ENCODE results near the gene CCNH. TPM values are rescaled to one million over a fixed set of nuclear protein-coding genes. Genes with fewer than 3 reads are reported as not detected.

Gene CCNH
- total RNA-seq, 1 experiment from 2014 or later: 44.0 TPM

DNA sequence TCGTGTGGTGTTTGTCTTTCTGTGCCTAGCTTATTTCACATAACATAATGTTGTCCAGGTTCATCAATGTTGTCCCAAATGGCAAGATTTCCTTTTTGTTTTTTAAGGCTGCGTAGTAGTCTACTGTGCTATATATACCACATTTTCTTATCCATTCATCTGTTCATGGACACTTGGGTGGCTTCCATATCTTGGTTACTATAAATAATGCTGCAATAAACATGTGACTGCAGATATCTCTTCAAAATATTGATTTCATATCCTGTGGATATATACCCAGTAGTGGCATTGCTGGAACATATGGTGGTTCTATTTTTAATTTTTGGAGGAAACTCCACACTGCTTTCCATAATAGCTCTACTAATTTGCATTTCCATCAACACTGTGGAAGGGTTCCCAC, 25.5 kb upstream of the CCNH start:
- Histone ChIP-seq H3K9me3 (ENCODE audit: control insufficient read depth, insufficient read depth, low read depth, low read length) (no peaks in the 10 kb centered on the region), H3K27ac (ENCODE audit: low read length) (no peak overlapping the region), H3K36me3 (ENCODE audit: control insufficient read depth, insufficient read depth, low read length) (no peaks in the 10 kb centered on the region), H3K4me1 (ENCODE audit: control insufficient read depth, insufficient read depth, low read length) (no peaks in the 10 kb centered on the region), H3K27me3 (ENCODE audit: control insufficient read depth, insufficient read depth, low read length) (no peaks in the 10 kb centered on the region), H3K4me3 (ENCODE audit: low read depth in 2 of 2, low read length in 2 of 2) (no peak overlapping the region)
- POLR2A ChIA-PET: no interaction called here
- in situ Hi-C loops (cut with HindIII; ENCODE audit: low pct_unique_long_range_greater_than_20kb, low sequenced_read_pairs): no loop called here
- TF ChIP-seq POLR2AphosphoS5 (IDR thresholded peaks at IDR 0.05; ENCODE audit: low read depth, low read length) (no peak), SIN3A (IDR thresholded peaks at IDR 0.05; ENCODE audit: borderline replicate concordance, insufficient read depth, low read depth, low read length) (no peak), TCF7L2 (IDR thresholded peaks at IDR 0.05; ENCODE audit: low read depth, low read length) (no peak)
- TF ChIP-seq, protein P1, sequence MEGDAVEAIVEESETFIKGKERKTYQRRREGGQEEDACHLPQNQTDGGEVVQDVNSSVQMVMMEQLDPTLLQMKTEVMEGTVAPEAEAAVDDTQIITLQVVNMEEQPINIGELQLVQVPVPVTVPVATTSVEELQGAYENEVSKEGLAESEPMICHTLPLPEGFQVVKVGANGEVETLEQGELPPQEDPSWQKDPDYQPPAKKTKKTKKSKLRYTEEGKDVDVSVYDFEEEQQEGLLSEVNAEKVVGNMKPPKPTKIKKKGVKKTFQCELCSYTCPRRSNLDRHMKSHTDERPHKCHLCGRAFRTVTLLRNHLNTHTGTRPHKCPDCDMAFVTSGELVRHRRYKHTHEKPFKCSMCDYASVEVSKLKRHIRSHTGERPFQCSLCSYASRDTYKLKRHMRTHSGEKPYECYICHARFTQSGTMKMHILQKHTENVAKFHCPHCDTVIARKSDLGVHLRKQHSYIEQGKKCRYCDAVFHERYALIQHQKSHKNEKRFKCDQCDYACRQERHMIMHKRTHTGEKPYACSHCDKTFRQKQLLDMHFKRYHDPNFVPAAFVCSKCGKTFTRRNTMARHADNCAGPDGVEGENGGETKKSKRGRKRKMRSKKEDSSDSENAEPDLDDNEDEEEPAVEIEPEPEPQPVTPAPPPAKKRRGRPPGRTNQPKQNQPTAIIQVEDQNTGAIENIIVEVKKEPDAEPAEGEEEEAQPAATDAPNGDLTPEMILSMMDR (IDR thresholded peaks at IDR 0.05): no peak
- TF ChIP-seq, protein P2, sequence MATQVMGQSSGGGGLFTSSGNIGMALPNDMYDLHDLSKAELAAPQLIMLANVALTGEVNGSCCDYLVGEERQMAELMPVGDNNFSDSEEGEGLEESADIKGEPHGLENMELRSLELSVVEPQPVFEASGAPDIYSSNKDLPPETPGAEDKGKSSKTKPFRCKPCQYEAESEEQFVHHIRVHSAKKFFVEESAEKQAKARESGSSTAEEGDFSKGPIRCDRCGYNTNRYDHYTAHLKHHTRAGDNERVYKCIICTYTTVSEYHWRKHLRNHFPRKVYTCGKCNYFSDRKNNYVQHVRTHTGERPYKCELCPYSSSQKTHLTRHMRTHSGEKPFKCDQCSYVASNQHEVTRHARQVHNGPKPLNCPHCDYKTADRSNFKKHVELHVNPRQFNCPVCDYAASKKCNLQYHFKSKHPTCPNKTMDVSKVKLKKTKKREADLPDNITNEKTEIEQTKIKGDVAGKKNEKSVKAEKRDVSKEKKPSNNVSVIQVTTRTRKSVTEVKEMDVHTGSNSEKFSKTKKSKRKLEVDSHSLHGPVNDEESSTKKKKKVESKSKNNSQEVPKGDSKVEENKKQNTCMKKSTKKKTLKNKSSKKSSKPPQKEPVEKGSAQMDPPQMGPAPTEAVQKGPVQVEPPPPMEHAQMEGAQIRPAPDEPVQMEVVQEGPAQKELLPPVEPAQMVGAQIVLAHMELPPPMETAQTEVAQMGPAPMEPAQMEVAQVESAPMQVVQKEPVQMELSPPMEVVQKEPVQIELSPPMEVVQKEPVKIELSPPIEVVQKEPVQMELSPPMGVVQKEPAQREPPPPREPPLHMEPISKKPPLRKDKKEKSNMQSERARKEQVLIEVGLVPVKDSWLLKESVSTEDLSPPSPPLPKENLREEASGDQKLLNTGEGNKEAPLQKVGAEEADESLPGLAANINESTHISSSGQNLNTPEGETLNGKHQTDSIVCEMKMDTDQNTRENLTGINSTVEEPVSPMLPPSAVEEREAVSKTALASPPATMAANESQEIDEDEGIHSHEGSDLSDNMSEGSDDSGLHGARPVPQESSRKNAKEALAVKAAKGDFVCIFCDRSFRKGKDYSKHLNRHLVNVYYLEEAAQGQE (IDR thresholded peaks at IDR 0.05; ENCODE audit: insufficient read depth in 1 of 2, low read depth in 2 of 2, low read length in 1 of 2): no peak
- DNase-seq (ENCODE audit: low read depth, low spot score): no peak
- CTCF ChIA-PET: no interaction called here
- BruUV-seq (replicated peaks): no TSS peak
- no peak for ATAC-seq
- intact Hi-C loops (cut with micrococcal nuclease; ENCODE audit: unreplicated experiment): no loop called here

DNA sequence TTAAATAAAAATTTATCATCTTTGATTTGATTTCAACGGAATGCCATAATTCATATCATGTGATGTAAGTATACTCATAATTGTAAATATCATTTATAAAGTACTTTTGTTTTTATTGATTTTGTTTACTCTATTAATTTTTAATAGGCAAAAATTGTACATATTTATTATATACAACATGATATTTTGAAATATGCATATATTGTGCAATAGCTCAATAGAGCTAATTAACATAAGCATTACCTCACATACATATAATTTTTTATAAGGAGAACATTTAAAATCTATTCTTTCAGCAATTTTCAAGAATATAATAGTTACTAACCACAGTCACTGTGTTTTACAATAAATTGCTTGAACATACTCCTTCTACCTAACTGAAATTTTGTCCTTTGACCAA, 25.0 kb upstream of the CCNH start:
- no TSS peak for BruUV-seq (replicated peaks)
- POLR2A ChIA-PET: no interaction called here
- in situ Hi-C loops (cut with HindIII; ENCODE audit: low pct_unique_long_range_greater_than_20kb, low sequenced_read_pairs): no loop called here

More for the DNA sequence above, 25.0 kb upstream of the CCNH start:
- CTCF ChIA-PET: no interaction called here
- H3K4me3 ChIP-seq (ENCODE audit: low read depth in 2 of 2, low read length in 2 of 2): no peak overlapping the region
- no peaks in the 10 kb centered on the region for H3K4me1 ChIP-seq (ENCODE audit: control insufficient read depth, insufficient read depth, low read length)
- H3K27me3 ChIP-seq (ENCODE audit: control insufficient read depth, insufficient read depth, low read length): no peaks in the 10 kb centered on the region
- no peaks in the 10 kb centered on the region for H3K36me3 ChIP-seq (ENCODE audit: control insufficient read depth, insufficient read depth, low read length)
- intact Hi-C loops (cut with micrococcal nuclease; ENCODE audit: unreplicated experiment): no loop called here
- H3K9me3 ChIP-seq (ENCODE audit: control insufficient read depth, insufficient read depth, low read depth, low read length): no peaks in the 10 kb centered on the region
- no peak for DNase-seq (ENCODE audit: low read depth, low spot score)
- ATAC-seq: no peak
- TF ChIP-seq POLR2AphosphoS5 (IDR thresholded peaks at IDR 0.05; ENCODE audit: low read depth, low read length): no peak
- TF ChIP-seq, protein P2 (IDR thresholded peaks at IDR 0.05; ENCODE audit: insufficient read depth in 1 of 2, low read depth in 2 of 2, low read length in 1 of 2): no peak
- no peak for TF ChIP-seq TCF7L2 (IDR thresholded peaks at IDR 0.05; ENCODE audit: low read depth, low read length)
- no peak for TF ChIP-seq SIN3A (IDR thresholded peaks at IDR 0.05; ENCODE audit: borderline replicate concordance, insufficient read depth, low read depth, low read length)
- TF ChIP-seq, protein P1 (IDR thresholded peaks at IDR 0.05): no peak
- no peak overlapping the region for H3K27ac ChIP-seq (ENCODE audit: low read length)

Measured in Panc1 (cell line).